Astrocyte (in vitro differentiated cells and primary cell): Measurements from ENCODE around the gene ZNF532.

Experiments used
- CTCF ChIP-seq: IDR thresholded peaks from 2 replicates; pipeline ENCODE4 v1.5.1; 2011; ENCODE audit warnings: low read depth, mild to moderate bottlenecking, inconsistent platforms, low read length, moderate library complexity; ENCODE audit not compliant: insufficient read depth
- EZH2 ChIP-seq: IDR thresholded peaks from 2 replicates; pipeline ENCODE4 v1.6.1; 2012; ENCODE audit warnings: mild to moderate bottlenecking, low read length, inconsistent platforms; ENCODE audit not compliant: insufficient read depth

- no peak for TF ChIP-seq CTCF
- TF ChIP-seq EZH2, result no peak
Observed at GRCh38 chr18:58871514-58872420, 7.1 kb downstream of the ZNF532 start.
